GM23248 (cell line): ENCODE results near the gene RFC4.

ENCODE experiments used
- EZH2 ChIP-seq: fragments of 200-600 bp; sonication (generic); IDR thresholded peaks from 2 replicates; pipeline ENCODE4 v1.6.1; 2018; ENCODE audit warnings: antibody characterized with exemption, mild to moderate bottlenecking; ENCODE audit not compliant: insufficient read depth, poor library complexity, severe bottlenecking
- EZH2phosphoT487 ChIP-seq: fragments of 200-600 bp; sonication (generic); IDR thresholded peaks from 2 replicates; pipeline ENCODE4 v1.6.1; 2018; ENCODE audit warnings: antibody characterized with exemption, moderate library complexity, mild to moderate bottlenecking, low read depth; ENCODE audit not compliant: insufficient read depth

DNA sequence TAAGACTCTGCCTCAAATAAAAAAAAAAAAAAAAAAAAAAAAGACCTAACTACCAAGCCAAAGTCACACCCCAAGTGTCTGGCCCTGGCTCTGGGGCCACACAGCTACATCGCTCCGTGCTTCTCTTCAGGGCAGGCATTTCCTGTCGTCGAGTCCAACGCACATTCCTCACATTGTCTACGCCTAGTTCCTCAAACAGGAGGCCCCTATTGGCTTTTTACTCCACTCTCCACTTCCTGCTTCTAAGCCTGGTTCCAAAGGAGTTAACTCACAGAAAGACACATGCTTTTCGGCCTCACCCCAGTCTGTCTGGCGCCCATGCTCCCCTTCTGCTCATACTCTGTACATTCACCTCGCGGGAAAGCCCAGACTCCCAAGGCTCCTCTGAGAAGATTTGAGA, 60.3 kb downstream of the RFC4 start:
- TF ChIP-seq EZH2 (no peak), EZH2phosphoT487 (no peak)
